GM19468 (cell line): Measurements from ENCODE around the gene GALNT14.
"Not testable (repeated sequence)": the region's sequence is repeated elsewhere in the genome, so short reads cannot be mapped to it uniquely, and the experiment has no call there.

Experiments used
- ATAC-seq: cut with Tn5 transposase; IDR thresholded peaks from one replicate; pipeline ENCODE4 v1.9.1; 2021; ENCODE audit warnings: mild to moderate bottlenecking, moderate library complexity, moderate number of reproducible peaks; ENCODE audit not compliant: unreplicated experiment; ENCODE audit errors: extremely low read depth

Gene GALNT14

GRCh38 chr2:31138037-31138962, at the start of gene GALNT14:
Gene GALNT14, minus strand, starts transcription at chr2:31138440. Its CDS starts 354 bp downstream, at chr2:31138086.
- no peak for ATAC-seq

GRCh38 chr2:31187166-31187565, 48.9 kb upstream of the GALNT14 start:
- no peak for ATAC-seq

- ATAC-seq, result not testable (repeated sequence)
Observed at GRCh38 chr2:31183973-31184372, 45.7 kb upstream of the GALNT14 start.

DNA sequence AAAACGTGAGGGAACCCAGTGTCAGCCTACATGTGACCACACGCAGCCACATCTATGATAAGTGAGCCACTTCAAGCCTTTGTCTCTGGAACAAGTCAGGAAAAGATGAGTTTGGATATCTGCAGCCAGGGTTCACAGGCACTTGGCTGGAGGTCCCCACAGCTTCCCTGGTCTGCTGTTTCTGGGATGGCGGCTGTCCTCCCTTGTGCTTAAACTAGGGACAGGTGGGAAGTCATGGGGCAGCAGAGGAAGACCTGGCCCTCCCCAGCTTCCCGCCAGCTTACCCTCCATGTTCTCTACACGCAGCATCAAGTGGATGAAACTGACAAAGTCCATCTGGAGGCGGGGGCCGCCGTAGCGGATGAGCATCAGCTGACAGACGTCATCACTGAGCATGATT, 38.5 kb upstream of the GALNT14 start:
- ATAC-seq, result no peak

GRCh38 chr2:31171142-31171541, 32.9 kb upstream of the GALNT14 start:
- ATAC-seq, result no peak

DNA sequence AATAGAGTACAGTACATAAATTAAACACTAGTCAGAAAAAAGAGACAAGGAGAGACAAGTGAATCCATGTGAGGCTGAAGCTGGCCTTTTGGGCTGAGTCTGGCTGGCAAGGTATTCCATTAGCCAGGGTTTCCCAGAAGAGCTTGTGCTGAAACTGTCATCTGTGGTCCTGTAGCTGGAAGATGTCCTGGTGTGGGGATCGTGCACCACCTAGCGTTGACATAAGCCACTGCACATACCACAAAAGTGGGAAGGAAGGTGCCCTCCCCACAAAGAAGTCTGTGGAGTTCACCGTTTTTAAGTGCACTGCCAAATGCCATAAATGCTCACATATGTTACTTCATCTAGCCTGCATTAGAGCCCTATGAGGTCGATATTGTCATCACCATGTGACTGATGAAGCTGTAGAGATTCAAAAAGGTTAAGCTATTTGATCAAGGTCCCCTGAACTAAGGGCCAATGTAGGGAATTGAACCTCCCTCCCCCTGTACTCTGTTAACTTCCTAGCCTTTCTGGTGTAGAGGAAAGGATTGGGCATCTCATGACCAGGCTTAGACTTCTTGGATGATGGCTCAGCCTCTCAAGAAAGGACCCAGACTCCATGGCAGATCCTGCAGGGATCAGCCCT, 31.9 kb upstream of the GALNT14 start:
- no peak for ATAC-seq

- no peak for ATAC-seq
Observed at GRCh38 chr2:31168291-31168690, 30.1 kb upstream of the GALNT14 start.

GRCh38 chr2:31166925-31167324, 28.7 kb upstream of the GALNT14 start:
- no peak for ATAC-seq

GRCh38 chr2:31163011-31163539, 24.8 kb upstream of the GALNT14 start:
- ATAC-seq, result no peak

DNA sequence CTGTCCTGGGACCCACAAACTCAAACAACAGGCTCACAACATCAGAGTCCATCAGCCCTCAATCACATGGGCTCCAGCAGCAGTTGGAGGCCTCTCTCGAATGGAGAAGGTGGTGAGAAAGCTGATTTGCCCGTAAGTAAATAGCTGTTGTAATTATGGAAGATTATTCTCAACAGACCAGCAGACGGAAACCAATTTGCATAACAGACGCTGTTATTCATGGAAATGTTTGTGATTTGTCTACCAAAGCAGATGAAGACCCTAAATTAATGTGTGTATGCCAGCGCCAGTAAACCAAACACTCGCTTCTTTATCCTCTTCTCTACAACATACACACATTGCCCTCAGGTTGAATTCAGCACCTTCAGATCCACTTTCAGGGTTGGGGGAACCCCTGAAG, 23.4 kb upstream of the GALNT14 start:
- no peak for ATAC-seq

GRCh38 chr2:31151501-31151900, 13.3 kb upstream of the GALNT14 start:
- ATAC-seq, result no peak

DNA sequence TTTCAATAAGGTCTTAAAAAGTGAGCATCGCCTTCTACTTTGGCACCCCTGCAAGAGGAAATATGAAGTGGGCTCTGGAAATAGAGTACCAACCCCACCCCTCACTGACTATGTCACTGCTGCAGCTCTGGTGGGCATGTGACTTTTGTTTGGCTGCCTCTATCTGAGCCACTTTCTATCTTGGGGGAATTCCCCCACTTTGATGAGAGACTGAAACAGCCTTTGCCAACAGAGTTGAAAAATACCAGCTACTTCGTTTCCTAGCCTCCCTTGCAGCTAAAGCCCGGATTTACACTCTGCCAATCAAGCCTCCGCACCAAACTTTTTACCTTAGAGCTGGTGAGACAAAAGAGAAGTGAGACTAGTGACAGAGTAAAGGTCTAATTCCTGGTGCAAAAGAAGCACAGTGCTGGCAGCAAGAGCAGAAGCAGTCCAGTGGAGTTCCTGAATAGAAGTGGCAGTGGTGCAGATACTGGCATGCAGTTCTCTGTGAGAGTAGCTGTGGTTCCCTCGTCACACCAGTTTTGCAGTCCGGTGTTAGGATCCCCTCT, 12.0 kb upstream of the GALNT14 start:
- no peak for ATAC-seq

- ATAC-seq, result no peak
Observed at GRCh38 chr2:31148514-31148913, 10.3 kb upstream of the GALNT14 start.

GRCh38 chr2:31147645-31148044, 9.4 kb upstream of the GALNT14 start:
- no peak for ATAC-seq

- ATAC-seq, result no peak
Observed at GRCh38 chr2:31142110-31142509, 3.9 kb upstream of the GALNT14 start.

DNA sequence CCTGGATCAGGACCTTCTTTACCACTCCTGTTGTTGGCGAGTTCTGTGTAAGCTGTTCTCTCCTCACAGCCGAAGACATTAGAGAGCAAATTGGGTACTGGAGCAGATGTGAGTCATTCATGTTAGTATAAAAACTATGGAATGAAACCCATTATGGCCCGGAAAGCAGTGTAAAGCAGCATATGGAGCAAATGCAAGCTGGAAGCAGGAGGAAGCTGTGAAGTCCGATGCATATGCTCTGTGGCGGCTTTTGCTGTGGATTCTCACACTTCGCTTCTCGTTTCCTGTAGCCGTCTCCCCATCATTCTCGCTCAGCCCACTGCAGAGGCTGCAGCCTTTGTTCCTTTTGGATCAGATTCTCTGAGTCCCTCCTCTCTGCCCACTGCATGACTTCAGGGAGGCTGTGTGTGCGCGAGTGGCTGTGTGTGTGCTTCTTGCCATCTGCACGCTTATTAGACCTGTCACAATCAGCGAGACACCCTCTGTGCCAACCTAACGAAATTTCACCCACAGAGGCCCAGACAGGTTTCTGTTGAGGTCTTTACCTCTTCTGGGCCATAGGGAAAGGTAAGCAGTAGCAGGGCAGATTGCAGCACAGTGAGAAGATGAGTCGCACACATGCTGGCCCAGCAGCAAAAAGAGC, 3.3 kb upstream of the GALNT14 start:
- ATAC-seq, result no peak

GRCh38 chr2:31140151-31140550, 1.9 kb upstream of the GALNT14 start:
- no peak for ATAC-seq

DNA sequence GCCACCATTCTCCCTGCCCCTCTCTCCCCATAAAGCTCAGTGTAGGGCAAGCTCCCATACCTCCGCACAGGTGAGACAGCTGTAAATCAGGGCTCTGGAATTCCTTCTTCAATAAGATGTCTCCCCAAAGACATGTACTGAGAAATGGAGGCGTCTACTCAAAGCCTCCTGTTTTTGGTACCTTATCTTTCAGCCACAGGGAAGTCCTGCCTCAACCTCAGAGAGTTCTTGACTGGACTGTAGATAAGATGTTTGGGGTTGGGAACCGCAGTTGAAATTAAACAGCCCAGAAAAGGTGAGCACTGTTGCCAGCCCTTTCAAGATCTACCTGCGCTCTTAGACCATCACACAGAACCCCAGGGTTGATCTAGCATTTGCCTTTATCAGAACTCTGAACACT, 1.4 kb upstream of the GALNT14 start:
- ATAC-seq, result no peak

GRCh38 chr2:31137211-31138036, 816 bp downstream of the GALNT14 start:
- ATAC-seq, result no peak

GRCh38 chr2:31136732-31137131, 1.5 kb downstream of the GALNT14 start:
- ATAC-seq, result no peak
